ENCODE results near the gene SYNPO.

SYNPO gene

GRCh38 chr5:150608991-150609390 is 31.5 kb upstream of the SYNPO start:
- DNase-seq, result no peak

DNA sequence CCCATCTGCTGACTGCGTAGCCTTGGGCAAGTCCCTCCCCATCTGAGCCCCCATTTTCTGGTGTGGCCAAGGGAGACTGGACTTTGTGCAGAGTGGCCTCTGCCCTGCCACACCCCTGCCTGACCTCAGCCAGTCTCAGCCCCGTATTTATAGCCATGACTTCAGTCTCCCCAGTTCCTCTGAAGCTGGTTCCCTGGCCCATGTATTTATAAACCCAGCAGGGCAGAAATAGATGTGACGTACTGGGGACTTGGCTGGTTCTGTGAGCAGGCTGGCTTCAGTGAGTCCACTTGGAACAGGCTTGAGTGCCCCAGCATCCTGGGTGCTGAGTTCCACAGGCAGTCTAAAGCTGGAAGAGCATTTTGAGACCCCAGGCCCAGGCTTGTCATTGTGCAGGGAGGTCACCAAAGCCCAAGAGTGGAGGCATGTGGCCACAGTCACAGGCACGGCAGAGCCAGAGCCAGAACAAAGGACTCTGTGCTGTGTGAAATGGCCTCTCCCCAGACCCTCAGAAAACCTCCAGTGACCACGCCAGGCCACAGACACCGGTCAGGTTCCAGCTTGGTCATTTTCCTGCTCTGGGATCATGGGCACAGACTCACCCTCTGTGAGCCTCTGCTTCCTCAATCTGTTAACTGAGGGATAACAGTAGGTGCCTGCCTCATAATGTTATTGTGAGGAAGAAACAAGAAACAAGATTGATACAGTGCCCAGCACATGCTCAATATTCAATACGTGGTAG is 30.4 kb upstream of the SYNPO start:
- no peak for DNase-seq

GRCh38 chr5:150611026-150611425 is 29.4 kb upstream of the SYNPO start:
- no peak for DNase-seq

GRCh38 chr5:150612405-150612804 is 28.1 kb upstream of the SYNPO start:
- DNase-seq, result no peak

- no peak for DNase-seq
These were observed 27.4 kb upstream of the SYNPO start for GRCh38 chr5:150612905-150613670.

DNA sequence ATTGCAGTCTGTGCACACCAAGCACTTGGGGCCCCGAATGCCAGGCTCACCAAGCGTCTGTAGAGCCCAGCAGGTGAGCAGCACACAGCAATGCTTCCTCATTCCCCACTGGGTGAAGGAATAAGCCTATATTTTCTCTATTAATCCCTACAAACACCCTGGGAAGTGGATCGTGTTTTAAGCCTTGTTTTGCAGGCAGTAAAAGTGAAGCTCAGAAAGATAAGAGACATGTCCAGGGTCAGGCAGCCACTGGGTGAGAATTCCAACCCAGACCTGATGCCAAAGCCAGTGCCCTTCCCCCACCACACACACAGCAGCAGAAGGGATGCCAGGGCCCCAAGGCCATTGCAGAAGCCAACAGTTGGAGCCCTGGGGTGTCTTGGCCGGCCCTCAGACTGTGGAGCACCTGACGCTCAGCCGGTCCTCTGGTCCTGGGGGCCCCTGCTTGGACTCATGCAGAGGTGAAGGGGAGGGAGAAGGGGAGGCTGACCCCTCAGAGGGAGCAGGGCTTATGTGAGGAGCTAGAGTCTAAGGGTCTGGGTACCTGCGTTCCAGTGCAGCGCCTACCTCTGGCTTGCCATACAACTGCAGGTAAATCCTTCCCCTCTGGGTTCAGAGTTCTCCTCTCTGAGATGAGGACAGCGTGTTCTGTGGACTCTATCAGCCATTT is 26.3 kb upstream of the SYNPO start:
- DNase-seq, result no peak

- DNase-seq, result no peak
These were observed 25.8 kb upstream of the SYNPO start for GRCh38 chr5:150614661-150615060.

GRCh38 chr5:150615141-150615699 is 25.2 kb upstream of the SYNPO start:
- DNase-seq, result no peak

- DNase-seq, result no peak
These were observed 24.4 kb upstream of the SYNPO start for GRCh38 chr5:150616024-150616470.

DNA sequence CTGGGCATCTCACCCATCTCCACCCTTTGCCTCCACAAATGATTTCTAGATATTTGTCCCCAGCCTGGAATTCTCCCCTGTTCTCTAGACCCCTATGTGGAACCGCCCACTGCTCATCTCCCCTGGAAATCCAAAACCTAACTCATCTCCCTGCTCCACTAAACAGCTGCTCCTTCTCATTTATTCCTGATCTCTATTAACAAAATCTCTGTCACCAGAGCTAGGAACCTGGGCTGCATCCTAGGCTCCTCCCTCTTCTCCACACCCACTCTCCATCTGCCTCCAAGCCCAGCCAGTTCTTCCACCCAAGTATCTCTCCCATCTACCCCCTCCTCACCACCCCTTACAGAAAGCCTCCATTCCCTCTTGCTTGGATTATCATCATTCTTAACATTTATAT is 24.0 kb upstream of the SYNPO start:
- DNase-seq, result no peak

DNA sequence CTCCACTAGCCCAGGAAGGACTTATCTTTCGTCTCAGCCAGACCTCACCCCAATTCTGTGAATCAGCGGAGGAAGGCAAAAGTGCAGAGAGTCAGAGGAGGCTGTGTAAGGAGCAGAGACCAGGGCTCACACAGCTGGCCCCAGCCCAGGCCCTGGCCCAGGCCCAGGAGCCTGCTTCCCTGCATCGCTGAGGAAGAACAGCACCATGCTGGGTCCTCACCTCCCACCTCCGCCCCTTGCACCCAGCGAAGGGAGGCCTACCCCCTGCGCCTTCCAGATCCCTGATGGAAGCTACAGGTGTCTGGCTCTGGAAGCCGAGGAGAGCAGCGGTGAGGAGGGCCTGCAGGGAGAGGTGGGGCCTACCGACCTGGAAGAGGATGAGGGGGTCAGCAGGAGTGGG is 22.3 kb upstream of the SYNPO start:
- no peak for DNase-seq

- no peak for DNase-seq
These were observed 21.7 kb upstream of the SYNPO start for GRCh38 chr5:150618588-150619281.

GRCh38 chr5:150619359-150620230 is 20.9 kb upstream of the SYNPO start:
- DNase-seq, result no peak

- no peak for DNase-seq
These were observed 19.2 kb upstream of the SYNPO start for GRCh38 chr5:150621301-150621700.

DNA sequence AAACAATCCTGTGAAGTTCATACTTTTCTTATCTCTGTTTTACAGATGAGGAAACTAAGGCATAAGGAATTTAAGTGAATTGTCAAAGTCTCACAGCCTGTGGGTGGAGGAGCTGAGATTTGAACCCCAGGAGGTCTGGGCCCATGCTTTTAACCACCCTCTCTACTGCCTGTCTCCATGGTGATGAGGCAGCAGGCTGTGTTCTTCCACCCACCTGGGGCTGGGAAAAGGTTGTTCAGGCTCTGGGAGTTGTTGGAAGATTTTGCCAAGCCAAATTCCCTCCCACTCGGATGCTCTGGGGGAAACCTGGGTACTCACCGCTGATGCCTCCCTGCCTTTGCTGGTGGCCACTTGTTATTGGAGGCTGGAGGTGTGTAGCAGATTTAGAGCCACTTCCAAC is 18.3 kb upstream of the SYNPO start:
- no peak for DNase-seq

- DNase-seq, result no peak
These were observed 17.1 kb upstream of the SYNPO start for GRCh38 chr5:150623152-150623877.

- no peak for DNase-seq
These were observed 16.6 kb upstream of the SYNPO start for GRCh38 chr5:150623878-150624216.

DNA sequence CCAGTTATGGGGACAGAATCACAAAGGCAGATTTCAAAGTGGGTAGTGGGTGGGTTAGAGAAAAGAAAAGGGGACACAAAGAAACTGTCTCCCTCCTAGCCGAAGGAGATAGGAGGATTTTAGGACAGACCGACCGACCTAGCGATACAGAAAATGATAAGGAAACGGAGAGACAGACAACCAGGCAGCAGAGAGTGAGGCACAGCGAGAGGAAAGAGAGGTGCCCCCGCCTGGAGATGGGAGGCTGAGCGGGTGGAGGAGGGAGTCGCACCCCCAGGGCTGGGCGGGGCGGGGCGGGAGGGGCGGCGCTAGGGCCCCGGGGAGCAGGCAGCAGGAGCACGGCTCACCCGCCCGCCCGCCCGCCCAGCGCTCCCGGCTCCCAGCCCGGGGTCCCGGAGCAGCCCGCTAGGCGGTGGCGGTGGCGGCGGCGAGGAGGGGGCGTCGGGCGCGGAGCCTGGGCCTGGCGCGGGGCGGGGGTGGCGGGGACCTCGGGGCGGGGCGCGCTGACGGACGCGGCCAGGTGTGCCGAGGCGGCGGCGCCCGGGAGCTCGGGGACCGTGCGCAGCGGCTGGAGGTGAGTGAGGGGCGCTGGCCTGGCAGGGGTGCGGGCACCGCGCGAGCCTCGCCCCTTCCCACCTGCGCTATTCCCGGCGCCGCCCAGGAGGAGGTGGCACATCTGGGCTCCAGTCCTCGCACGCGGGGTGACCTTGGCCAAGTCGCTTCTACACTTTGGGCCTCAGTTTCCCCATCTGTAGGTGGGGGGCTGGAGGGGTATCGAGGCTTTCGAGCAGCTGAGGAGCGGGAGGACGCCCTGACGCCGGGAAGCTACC is 15.9 kb upstream of the SYNPO start:
- no peak for DNase-seq

DNA sequence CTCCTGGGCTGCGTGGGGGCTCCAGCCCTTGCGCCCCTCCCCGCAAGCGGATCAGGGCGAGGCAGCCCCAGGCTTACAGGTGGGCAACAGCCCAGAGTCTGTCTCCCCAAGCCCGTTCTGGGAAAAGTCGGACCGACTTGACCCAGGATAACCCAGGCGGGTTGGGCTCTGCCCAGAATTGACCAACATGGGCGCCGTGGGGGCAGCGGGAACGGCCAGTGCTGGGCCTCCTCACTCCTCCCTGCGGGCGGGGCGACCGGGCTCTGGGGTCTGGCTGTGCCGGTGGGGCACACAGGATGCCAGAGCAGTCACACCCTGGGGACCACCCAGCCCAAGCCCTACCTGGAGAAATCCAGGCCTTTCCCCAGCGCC is 15.3 kb upstream of the SYNPO start:
- no peak for DNase-seq

Data from SHP77 (cell line).